ENCODE data around the gene GPR132.
A peak's percentile ranks its signal among the peaks of the same experiment; 100 is the strongest.
"Not testable (repeated sequence)": the region's sequence is repeated elsewhere in the genome, so short reads cannot be mapped to it uniquely, and the experiment has no call there.

GPR132 gene

GRCh38 chr14:105042813-105043212 lies 22.4 kb downstream of the GPR132 start:
- TF ChIP-seq POLR2A (IDR thresholded peaks at IDR 0.05; ENCODE audit: low read length) (no peak), GATA1 (IDR thresholded peaks at IDR 0.05; ENCODE audit: low read depth, low read length) (no peak)
- DNase-seq: no peak

- TF ChIP-seq GATA1 (IDR thresholded peaks at IDR 0.05; ENCODE audit: low read depth, low read length) (no peak), POLR2A (IDR thresholded peaks at IDR 0.05; ENCODE audit: low read length) (no peak)
- DNase-seq: no peak
Observed at GRCh38 chr14:105041841-105042765, 23.1 kb downstream of the GPR132 start.

DNA sequence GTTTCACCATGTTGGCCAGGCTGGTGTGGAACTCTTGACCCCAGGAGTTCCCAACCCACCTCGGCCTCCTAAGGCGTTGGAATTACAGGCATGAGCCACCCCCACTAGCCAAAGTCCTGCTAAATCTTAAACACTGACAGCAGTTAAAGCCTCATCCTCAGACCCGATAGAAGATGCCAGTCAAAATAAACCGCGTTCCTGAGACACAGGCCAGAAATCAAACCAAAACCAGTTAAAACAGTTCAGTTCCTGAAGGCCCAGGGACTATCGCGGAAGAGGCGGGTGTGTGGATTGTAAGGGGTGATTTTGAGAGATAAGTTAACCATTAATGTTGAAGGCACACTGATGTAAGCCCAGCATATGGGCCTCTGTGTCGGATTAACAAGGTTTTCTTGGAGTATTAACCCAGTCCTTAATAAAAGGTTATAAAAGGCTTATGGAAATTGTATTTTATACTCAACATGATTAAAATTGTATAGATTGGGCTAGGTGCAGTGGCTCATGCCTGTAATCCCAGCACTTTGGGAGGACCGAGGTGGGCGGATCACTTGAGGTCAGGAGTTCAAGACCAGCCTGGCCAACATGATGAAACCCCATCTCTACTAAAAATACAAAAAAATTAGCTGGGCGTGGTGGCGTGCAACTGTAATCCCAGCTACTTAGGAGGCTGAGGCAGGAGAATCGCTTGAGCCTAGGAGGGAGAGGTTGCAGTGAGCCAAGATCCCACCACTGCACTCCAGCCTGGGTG lies 25.6 kb downstream of the GPR132 start:
- TF ChIP-seq GATA1 (IDR thresholded peaks at IDR 0.05; ENCODE audit: low read depth, low read length) (no peak), POLR2A (IDR thresholded peaks at IDR 0.05; ENCODE audit: low read length) (no peak)
- DNase-seq: no peak

DNA sequence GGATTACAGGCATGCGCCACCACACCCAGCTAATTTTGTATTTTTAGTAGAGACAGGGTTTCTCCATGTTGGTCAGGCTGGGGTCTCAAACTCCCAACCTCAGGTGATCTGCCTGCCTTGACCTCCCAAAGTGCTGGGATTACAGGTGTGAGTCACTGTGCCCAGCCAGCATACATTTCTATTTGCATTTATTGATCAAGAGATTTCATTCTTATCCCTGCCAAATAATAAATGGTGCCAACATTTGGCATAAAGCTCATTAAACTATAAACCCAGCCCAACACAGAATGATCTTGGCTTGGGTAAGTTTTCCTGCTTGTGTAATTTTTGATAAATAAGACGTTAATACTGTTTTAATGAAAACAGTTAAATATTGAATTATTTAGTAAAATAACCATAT lies 29.6 kb downstream of the GPR132 start:
- DNase-seq: not testable (repeated sequence)

- TF ChIP-seq GATA1 (IDR thresholded peaks at IDR 0.05; ENCODE audit: low read depth, low read length) (no peak), POLR2A (IDR thresholded peaks at IDR 0.05; ENCODE audit: low read length) (no peak)
- no peak for DNase-seq
Observed at GRCh38 chr14:105034315-105035039, 30.8 kb downstream of the GPR132 start.

GRCh38 chr14:105033412-105033900 lies 31.8 kb downstream of the GPR132 start:
- DNase-seq: not testable (repeated sequence)
- peak; percentile 50 for TF ChIP-seq POLR2A (IDR thresholded peaks at IDR 0.05; ENCODE audit: low read length)

DNA sequence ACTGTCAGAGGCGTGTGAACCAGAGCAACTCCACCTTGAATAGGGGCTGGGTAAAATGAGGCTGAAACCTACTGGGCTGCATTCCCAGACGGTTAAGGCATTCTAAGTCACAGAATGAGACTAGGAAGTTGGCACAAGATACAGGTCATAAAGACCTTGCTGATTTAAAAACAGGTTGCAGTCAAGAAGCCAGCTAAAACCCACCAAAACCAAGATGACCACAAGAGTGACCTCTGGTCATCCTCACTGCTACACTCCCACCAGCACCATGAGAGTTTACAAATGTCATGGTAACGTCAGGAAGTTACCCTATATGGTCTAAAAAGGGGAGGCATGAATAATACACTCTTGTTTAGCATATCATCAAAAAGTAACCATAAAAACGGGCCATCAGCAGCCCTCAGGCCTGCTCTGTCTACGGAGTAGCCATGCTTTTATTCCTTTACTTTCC lies 32.8 kb downstream of the GPR132 start:
- not testable (repeated sequence) for DNase-seq

- TF ChIP-seq GATA1 (IDR thresholded peaks at IDR 0.05; ENCODE audit: low read depth, low read length) (no peak), POLR2A (IDR thresholded peaks at IDR 0.05; ENCODE audit: low read length) (no peak)
- no peak for DNase-seq
Observed at GRCh38 chr14:105030836-105031396, 34.3 kb downstream of the GPR132 start.

- no peak for TF ChIP-seq GATA1 (IDR thresholded peaks at IDR 0.05; ENCODE audit: low read depth, low read length)
- no peak for TF ChIP-seq POLR2A (IDR thresholded peaks at IDR 0.05; ENCODE audit: low read length)
- DNase-seq: no peak
Observed at GRCh38 chr14:105030194-105030593, 35.0 kb downstream of the GPR132 start.

- no peak for DNase-seq
- no peak for TF ChIP-seq GATA1 (IDR thresholded peaks at IDR 0.05; ENCODE audit: low read depth, low read length)
- no peak for TF ChIP-seq POLR2A (IDR thresholded peaks at IDR 0.05; ENCODE audit: low read length)
Observed at GRCh38 chr14:105029402-105029801, 35.8 kb downstream of the GPR132 start.

GRCh38 chr14:105028251-105028927 lies 36.8 kb downstream of the GPR132 start:
- TF ChIP-seq POLR2A (IDR thresholded peaks at IDR 0.05; ENCODE audit: low read length) (no peak), GATA1 (IDR thresholded peaks at IDR 0.05; ENCODE audit: low read depth, low read length) (no peak)
- DNase-seq: no peak

DNA sequence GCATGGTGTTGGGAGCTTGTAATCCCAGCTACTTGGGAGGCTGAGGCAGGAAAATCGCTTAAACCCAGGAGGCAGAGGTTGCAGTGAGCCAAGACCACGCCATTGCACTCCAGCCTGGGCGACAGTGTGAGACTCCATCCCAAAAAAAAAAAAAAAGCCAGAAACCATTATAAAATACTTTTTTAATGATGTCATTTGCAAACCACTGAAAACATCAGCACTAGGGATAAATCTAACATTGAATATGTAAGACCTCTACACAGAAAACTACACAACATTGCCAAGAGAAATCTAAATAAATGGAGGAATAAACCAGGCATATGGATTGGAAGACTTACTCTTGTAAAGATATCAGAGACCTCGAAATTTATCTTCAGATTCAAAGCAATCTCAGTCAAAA lies 37.5 kb downstream of the GPR132 start:
- not testable (repeated sequence) for DNase-seq

- TF ChIP-seq GATA1 (IDR thresholded peaks at IDR 0.05; ENCODE audit: low read depth, low read length) (no peak), POLR2A (IDR thresholded peaks at IDR 0.05; ENCODE audit: low read length) (no peak)
- DNase-seq: peak in 1 of 2 experiments; percentile 22
Observed at GRCh38 chr14:105026802-105027563, 38.2 kb downstream of the GPR132 start.

All from erythroblast (primary cell).